ENCODE data around the gene CARD18.

Gene CARD18

GRCh38 chr11:105139669-105140068 lies at the start of gene CARD18:
Gene CARD18 (minus strand): TSS chr11:105139769. CDS start chr11:105139726, 43 bp downstream.
- no peak for DNase-seq

GRCh38 chr11:105183987-105184386 lies 44.4 kb upstream of the CARD18 start:
- DNase-seq = no peak

GRCh38 chr11:105183426-105183825 lies 43.9 kb upstream of the CARD18 start:
- DNase-seq = no peak

GRCh38 chr11:105181521-105181920 lies 42.0 kb upstream of the CARD18 start:
- no peak for DNase-seq

DNA sequence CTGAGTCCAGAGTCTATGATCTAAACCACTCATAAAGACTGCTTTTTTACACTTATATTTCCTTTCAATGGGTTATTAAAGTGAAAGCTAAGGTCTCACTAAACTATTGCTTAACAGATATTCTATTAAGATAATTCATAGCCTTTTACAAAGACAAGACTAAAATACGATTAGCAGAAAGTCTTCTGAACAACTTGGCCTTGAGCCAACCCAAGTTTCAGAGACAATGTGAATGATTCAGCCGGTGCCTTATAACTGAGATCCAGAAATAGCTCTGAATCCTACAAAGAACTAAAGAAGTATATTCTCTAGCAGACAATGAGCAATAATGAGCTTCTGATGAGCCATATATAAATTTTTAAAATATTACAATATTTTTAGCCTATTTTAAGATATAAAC lies 41.5 kb upstream of the CARD18 start:
- peak in 7 of 56 donors; percentile 4 to 14 (median 10) for DNase-seq

DNA sequence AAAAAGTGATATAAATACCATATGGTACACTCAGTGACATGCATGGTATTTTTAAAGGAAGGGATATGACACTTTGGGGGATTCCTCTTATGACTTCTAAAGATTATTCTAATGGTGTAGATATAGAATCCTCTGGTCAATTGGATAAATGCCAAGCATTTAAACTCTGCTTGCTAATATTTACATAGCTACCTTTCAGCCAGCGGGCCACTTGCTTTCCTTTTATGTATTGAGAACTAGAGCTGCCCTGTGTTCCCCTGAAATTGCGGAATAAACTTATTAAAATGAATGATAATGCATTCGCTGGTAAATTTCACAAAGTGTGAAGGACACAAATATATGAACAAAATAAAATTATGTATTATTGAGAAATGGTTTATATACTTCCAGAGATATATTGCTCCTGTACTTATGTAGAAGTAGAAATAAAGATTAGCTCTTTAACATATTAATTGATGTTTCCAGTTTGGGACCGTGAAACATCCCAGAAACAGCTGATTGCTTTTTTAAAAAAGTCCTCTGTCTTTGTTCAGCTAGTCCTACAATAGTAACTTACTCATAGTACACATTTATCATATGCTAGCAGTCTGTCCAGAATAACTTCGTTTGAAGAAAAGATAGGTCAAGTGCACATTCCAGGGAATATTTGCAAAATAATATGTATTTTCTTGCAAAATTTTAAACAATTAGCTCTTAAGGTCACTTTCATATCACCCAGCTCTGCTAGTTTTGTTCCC lies 40.1 kb upstream of the CARD18 start:
- no peak for DNase-seq

DNA sequence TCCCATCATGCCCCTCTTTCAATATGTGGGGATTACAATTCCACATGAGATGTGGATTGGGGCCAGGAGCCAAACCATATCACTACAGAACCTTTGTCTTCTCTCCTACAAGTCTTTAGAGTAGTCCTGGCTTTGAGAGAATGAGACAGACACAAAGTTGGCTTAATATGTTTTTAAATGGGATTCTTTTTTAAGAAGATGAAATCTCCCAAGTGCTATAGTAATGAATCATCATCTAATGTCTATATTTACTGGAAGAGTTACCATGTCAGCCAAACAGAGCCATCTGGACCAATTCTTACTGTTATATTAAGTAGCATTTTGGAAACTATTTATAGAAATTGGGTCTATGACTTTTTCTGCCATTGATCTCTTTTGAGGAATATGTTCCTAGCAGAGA lies 38.1 kb upstream of the CARD18 start:
- DNase-seq = no peak

- no peak for DNase-seq
These were observed 28.9 kb upstream of the CARD18 start for GRCh38 chr11:105168457-105168856.

GRCh38 chr11:105167244-105167643 lies 27.7 kb upstream of the CARD18 start:
- no peak for DNase-seq

GRCh38 chr11:105164208-105164607 lies 24.6 kb upstream of the CARD18 start:
- DNase-seq = no peak

DNA sequence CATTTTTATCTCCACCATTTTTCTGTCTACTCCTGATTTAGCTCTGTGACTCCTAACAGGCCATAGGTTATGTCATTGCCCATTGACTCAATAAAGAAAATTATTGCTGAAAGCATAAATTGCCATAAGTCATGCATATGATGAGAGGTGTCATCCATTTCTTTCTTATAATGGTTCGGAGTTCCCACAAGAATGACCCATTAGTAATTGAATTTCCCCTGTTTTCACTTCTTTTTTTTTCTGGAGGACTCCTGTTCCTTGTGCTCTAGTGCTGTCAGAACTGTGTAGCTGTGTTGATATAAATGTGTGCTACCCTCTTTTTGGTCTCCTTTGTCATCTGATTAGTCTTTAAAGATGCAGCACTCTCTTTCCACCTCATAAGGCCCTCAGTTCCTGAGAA lies 22.9 kb upstream of the CARD18 start:
- no peak for DNase-seq

- no peak for DNase-seq
These were observed 18.9 kb upstream of the CARD18 start for GRCh38 chr11:105158436-105158835.

GRCh38 chr11:105156720-105157119 lies 17.2 kb upstream of the CARD18 start:
- DNase-seq = no peak

- DNase-seq = no peak
These were observed 16.7 kb upstream of the CARD18 start for GRCh38 chr11:105156231-105156630.

GRCh38 chr11:105155679-105156078 lies 16.1 kb upstream of the CARD18 start:
- no peak for DNase-seq

GRCh38 chr11:105153392-105153791 lies 13.8 kb upstream of the CARD18 start:
- DNase-seq = no peak

DNA sequence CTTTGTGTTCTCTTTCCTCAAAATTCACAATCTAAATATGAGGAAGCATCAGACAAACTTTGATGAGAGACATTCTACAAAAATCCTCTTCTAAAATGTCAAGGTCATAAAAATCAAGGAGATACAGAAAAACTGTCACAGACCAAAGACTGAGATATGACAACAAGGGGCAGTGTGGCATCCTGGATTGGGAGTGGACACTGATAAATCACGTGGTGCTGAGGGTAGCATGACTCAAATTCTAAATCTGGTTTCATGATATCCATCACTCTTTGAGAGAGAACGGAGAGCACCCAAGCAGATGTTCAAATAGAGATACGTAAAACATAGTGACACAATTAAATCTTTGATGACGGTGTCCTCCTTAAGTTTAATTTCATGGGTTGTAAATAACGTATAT lies 13.0 kb upstream of the CARD18 start:
- DNase-seq = no peak

DNA sequence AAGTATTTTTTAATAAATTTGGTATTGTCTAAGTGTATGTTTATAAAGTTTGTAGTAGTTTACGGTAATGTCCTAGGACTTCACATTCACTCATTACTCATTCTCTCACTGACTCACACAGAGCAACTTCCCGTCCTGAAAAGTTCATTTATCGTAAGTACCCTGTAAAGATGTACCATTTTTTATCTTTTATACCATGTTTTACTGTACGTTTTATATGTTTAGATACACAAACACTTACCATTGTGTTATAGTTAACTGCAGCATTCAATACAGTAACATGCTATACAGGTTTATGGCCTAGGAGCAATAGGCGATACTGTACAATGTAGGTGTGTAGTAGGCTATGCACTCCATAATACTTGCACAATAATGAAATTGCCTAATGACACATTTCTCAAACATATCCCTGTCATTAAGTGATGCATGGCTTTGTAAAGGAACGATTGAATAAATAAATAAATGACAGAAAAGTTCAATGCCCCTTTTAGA lies 12.5 kb upstream of the CARD18 start:
- no peak for DNase-seq

DNA sequence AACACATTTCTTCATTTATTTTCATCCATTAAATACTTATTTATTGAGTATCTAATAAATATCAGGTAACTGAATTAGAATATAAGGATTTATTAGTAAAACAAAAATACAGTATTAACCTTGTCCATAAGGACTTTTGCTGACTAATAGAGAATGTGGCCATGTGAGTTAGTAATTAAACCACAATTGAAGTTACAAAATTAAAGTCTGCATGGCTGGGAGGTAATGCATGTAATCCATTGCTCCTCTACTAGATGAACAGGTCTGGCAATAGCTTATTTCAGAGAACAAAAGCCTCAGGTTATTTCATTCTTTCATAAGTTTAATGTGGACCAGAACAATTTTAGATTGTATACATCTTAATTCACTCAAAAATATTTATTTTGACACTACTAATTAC lies 9.9 kb upstream of the CARD18 start:
- no peak for DNase-seq

DNA sequence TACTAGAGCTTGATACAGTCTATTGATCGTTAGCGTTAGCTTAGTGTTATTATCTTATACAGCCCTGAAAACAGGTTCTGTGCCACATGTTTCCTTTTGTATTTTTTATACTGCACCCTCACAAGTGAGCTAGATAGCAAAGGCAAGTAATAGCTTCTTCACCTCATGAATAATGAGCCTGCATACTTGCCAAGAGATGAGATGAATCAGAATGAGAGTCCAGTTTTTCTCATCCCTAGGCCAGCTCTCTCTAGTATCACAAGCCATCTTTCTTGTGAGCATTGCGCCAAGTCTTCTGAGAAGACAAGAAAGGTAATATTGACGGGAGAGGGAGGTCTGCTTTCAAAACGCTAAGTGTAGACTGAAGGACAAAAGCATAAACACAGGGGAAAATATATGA lies 8.7 kb upstream of the CARD18 start:
- DNase-seq = no peak

GRCh38 chr11:105144887-105145286 lies 5.3 kb upstream of the CARD18 start:
- no peak for DNase-seq

GRCh38 chr11:105142167-105142566 lies 2.6 kb upstream of the CARD18 start:
- no peak for DNase-seq

GRCh38 chr11:105137286-105137685 lies 2.3 kb downstream of the CARD18 start:
- no peak for DNase-seq

DNA sequence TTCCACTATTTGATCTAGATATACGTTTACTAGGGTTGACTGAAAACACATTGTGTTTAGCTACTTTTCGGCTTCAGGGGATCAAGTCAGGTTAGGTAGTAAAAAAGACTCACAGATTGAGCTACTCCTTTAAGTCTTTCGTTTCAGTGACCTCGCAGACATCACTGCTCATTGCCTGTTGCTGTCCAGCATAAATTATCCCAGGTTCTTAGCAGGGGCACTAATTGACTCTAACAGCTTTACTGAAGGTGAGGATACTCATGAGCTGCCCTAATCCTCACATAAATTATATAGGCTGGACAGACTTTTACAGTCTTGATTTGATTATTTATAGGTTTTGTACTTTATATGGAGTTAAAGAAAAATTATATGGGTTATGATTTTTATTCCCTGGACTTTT lies 3.7 kb downstream of the CARD18 start:
- DNase-seq = no peak
